Measurements from ENCODE around the gene CD59. TPM values are rescaled to one million over a fixed set of nuclear protein-coding genes. Genes with fewer than 3 reads are reported as not detected.

Gene CD59
- total and polyA plus RNA-seq, 2 of the 13 experiments (the other 11 are each of a cell fraction or from before 2014, with no cell fraction given) = 127 to 289 TPM

- no peak for TF ChIP-seq SP1 (IDR thresholded peaks at IDR 0.05)
- TF ChIP-seq SP1 (CRISPR knock-in tag; IDR thresholded peaks at IDR 0.05) = no peak
- no peak for TF ChIP-seq TIGD3 (CRISPR knock-in tag; IDR thresholded peaks at IDR 0.05; ENCODE audit: borderline replicate concordance)
- 0 out of 2 replicates have a peak, but pooled peaks have one; percentile 16 for TF ChIP-seq HNF1B (CRISPR knock-in tag; IDR thresholded peaks at IDR 0.05)
- no peak for TF ChIP-seq JARID2 (CRISPR knock-in tag; IDR thresholded peaks at IDR 0.05; ENCODE audit: insufficient replicate concordance)
- TF ChIP-seq ZNF24 (IDR thresholded peaks at IDR 0.05) = no peak
- peak; percentile 82; the same call in 1 of the 2 replicates for TF ChIP-seq SOX5 (CRISPR knock-in tag; IDR thresholded peaks at IDR 0.05; ENCODE audit: borderline replicate concordance)
- no peak for TF ChIP-seq SETDB1 (CRISPR knock-in tag; IDR thresholded peaks at IDR 0.05; ENCODE audit: borderline replicate concordance)
- TF ChIP-seq MED1 (CRISPR knock-in tag; IDR thresholded peaks at IDR 0.05) = peak; percentile 48; the same call in 1 of the 2 replicates
- peak; percentile 59; the same call in 1 of the 2 replicates for TF ChIP-seq FOXO1 (CRISPR knock-in tag; IDR thresholded peaks at IDR 0.05)
- TF ChIP-seq FOXP4 (CRISPR knock-in tag; IDR thresholded peaks at IDR 0.05) = peak; percentile 63; the same call in 1 of the 2 replicates
- no peak for TF ChIP-seq ZBTB44 (CRISPR knock-in tag; IDR thresholded peaks at IDR 0.05)
- TF ChIP-seq LRRFIP1 (CRISPR knock-in tag; conservative IDR thresholded peaks at IDR 0.05) = no peak
- TF ChIP-seq ZSCAN5A (CRISPR knock-in tag; IDR thresholded peaks at IDR 0.05; ENCODE audit: borderline replicate concordance) = no peak
- no peak for TF ChIP-seq RFXANK (CRISPR knock-in tag; IDR thresholded peaks at IDR 0.05)
- TF ChIP-seq ZNF280B (CRISPR knock-in tag; IDR thresholded peaks at IDR 0.05; ENCODE audit: borderline replicate concordance) = no peak
These were observed 45.0 kb downstream of the CD59 start (continued) for GRCh38 chr11:33691066-33691864.

Measured in HepG2 (cell line).